Esophagus squamous epithelium (tissue), 4 donors: Measurements from ENCODE around the gene PREX1.

Experiments
- POLR2A ChIP-seq, 4 donors: fragments of 450-650 bp; IDR thresholded peaks; one replicate each; pipeline ENCODE4 v1.6.1; 2017; ENCODE audit warnings: antibody characterized with exemption in 4 of 4, mild to moderate bottlenecking in 4 of 4, moderate library complexity in 3 of 4
- TF ChIP-seq, protein P1 (sequence below), 6 experiments: fragments of 450-650 bp in 4 of 6; fragments of 200-600 bp in 2 of 6; sonication (generic) in 2 of 6; IDR thresholded peaks; one replicate each; pipeline ENCODE4 v1.5.1; 2016 to 2019; ENCODE audit warnings: antibody characterized with exemption in 6 of 6, mild to moderate bottlenecking in 4 of 6, moderate library complexity in 4 of 6

DNA sequence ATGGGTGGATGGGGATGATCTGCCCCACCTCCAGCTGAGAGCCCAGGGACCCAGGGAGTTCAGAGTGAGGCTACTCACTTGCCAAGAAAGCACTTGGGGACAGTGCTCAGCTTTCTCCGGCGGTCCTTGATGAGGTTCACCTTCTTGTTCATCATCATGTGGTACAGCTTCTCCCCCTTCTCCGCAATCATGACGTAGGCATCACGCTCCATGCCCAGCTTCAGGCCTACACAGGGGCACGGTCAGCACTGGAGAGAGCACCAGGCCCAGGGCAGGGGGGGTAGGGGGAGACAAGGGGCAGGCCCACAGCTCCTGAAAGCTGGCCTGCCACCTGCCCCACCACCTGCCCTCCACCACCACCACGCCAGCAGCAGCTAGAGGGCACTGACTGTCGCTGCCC is 139.2 kb downstream of the PREX1 start:
- TF ChIP-seq, protein P1, sequence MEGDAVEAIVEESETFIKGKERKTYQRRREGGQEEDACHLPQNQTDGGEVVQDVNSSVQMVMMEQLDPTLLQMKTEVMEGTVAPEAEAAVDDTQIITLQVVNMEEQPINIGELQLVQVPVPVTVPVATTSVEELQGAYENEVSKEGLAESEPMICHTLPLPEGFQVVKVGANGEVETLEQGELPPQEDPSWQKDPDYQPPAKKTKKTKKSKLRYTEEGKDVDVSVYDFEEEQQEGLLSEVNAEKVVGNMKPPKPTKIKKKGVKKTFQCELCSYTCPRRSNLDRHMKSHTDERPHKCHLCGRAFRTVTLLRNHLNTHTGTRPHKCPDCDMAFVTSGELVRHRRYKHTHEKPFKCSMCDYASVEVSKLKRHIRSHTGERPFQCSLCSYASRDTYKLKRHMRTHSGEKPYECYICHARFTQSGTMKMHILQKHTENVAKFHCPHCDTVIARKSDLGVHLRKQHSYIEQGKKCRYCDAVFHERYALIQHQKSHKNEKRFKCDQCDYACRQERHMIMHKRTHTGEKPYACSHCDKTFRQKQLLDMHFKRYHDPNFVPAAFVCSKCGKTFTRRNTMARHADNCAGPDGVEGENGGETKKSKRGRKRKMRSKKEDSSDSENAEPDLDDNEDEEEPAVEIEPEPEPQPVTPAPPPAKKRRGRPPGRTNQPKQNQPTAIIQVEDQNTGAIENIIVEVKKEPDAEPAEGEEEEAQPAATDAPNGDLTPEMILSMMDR (IDR thresholded peaks at IDR 0.05) = no peak
- TF ChIP-seq POLR2A (IDR thresholded peaks at IDR 0.05) = no peak
